ENCODE measurements around the gene HHAT. TPM values are rescaled to one million over a fixed set of nuclear protein-coding genes. Genes with fewer than 3 reads are reported as not detected.

The HHAT gene
- total and polyA plus RNA-seq, 2 donors (not counting 3 experiments of a cell fraction or from before 2014, with no cell fraction given), result 2.4 to 4.3 TPM

DNA sequence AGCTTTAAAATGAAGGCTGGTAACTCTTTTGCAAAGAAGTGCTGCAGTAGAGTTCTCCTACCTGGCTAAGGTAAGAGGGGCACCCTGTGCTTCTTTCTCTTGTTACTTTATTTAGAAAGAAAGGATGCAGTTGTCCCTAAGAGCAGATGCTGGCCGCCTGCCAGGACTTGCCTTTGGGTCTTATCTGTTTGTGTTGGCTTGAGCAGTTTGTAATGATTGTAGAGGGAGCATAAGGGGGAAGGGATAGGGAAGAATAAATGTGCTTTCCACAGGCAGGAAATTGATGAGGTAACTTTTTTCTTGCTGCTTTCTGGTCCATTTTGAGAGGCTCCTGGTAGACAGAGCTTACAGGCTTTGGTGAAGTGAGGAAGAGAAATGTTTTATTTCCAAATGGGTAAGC is 229.6 kb downstream of the HHAT start:
- BruUV-seq (replicated peaks), result no TSS peak
- Histone ChIP-seq H3K4me2 (ENCODE audit: insufficient read depth, low read length) (no peak overlapping the region), H2AFZ (ENCODE audit: low read depth, low read length) (no peak overlapping the region), H3K79me2 (ENCODE audit: control insufficient read depth, insufficient read depth, low read length) (no peaks in the 10 kb centered on the region), H3K9me1 (replicated peaks; ENCODE audit: control insufficient read depth, extremely low read depth, insufficient read depth, low read length) (no peaks in the 10 kb centered on the region), H3K27me3 (ENCODE audit: control insufficient read depth in 2 of 2, insufficient read depth in 2 of 2, low read length in 2 of 2) (no peaks in the 10 kb centered on the region), H3K9ac (replicated peaks; ENCODE audit: extremely low read depth, insufficient read depth, low read length) (no peak overlapping the region), H3K27ac (ENCODE audit: insufficient read depth, low read depth, low read length) (no peak overlapping the region), H3K9me3 (replicated peaks; ENCODE audit: control insufficient read depth, insufficient read depth, low read length) (no peaks in the 10 kb centered on the region), H4K20me1 (replicated peaks; ENCODE audit: control insufficient read depth, extremely low read depth, insufficient read depth, low read length) (no peaks in the 10 kb centered on the region), H3K36me3 (ENCODE audit: control insufficient read depth in 2 of 2, extremely low read depth in 1 of 2, insufficient read depth in 2 of 2, low read length in 2 of 2) (no peaks in the 10 kb centered on the region), H3K4me3 (replicated peaks in 1 of 3; ENCODE audit: insufficient read depth in 1 of 3, low read depth in 1 of 3, low read length in 3 of 3) (no peak overlapping the region), H3K4me1 (ENCODE audit: control insufficient read depth, extremely low read depth, insufficient read depth, low read length) (no peaks in the 10 kb centered on the region)
- FAIRE-seq (no peak), DNase-seq (ENCODE audit: low read depth, low spot score) (no peak)
- intact Hi-C loops (cut with micrococcal nuclease) (no loop called here), dilution Hi-C loops (cut with MboI; ENCODE audit: extremely low pct_ligation_motif_present, low sequenced_read_pairs) (no loop called here)
- CTCF ChIA-PET, result no interaction called here
- TF ChIP-seq EZH2 (IDR thresholded peaks at IDR 0.05; ENCODE audit: borderline replicate concordance, low read depth, low read length, severe bottlenecking) (no peak), POLR2AphosphoS5 (IDR thresholded peaks at IDR 0.05; ENCODE audit: insufficient read depth, low read depth, low read length) (no peak), JUN (IDR thresholded peaks at IDR 0.05; ENCODE audit: borderline replicate concordance, insufficient read depth, insufficient read length, low read depth) (no peak), POLR2A (IDR thresholded peaks at IDR 0.05; ENCODE audit: low read depth, low read length) (no peak), FOS (IDR thresholded peaks at IDR 0.05; ENCODE audit: borderline replicate concordance, insufficient read depth, low read length) (no peak), CTCF (IDR thresholded peaks at IDR 0.05; ENCODE audit: extremely low read depth in 1 of 2, insufficient read depth in 1 of 2, low read depth in 1 of 2, low read length in 2 of 2) (no peak), MYC (IDR thresholded peaks at IDR 0.05; ENCODE audit: low read depth, low read length) (no peak), MAX (IDR thresholded peaks at IDR 0.05; ENCODE audit: insufficient read depth, insufficient read length) (no peak), GATA2 (IDR thresholded peaks at IDR 0.05; ENCODE audit: insufficient read depth, insufficient read length, low read depth, low read length) (no peak)
- POLR2A ChIA-PET, result no interaction called here
